ENCODE data around the gene ATG9A.
"Not testable (repeated sequence)": the region's sequence is repeated elsewhere in the genome, so short reads cannot be mapped to it uniquely, and the experiment has no call there.

ATG9A gene

DNA sequence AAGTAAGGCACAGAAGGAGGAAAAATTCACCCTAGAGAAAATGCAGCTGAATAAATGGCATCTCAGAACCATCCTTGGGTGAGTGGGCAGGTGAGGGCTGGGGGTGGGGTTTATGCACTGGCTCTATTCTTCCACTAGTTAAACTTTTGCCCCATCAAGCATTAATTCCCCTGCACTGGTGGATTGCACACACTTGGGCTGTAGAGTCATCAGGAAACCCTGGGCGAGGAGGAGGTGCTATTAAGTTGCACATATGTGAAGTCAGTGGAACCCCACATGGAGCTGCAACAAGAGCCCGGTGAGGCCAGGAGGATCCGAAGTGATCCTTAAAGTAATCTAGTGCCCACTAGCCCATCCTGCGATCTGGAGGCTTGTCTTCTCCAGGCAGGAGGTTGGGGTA lies 42.9 kb upstream of the ATG9A start:
- Histone ChIP-seq H3K27ac (no peak overlapping the region), H3K9ac (ENCODE audit: insufficient read length) (no peak overlapping the region), H3K9me3 (ENCODE audit: low read depth, low read length) (no peaks in the 10 kb centered on the region), H3K4me3 (no peak overlapping the region), H3K36me3 (ENCODE audit: insufficient read depth, low read length) (no peaks in the 10 kb centered on the region)
- no peak for DNase-seq (ENCODE audit: low read depth, low spot score)
- TF ChIP-seq FOXP2 (optimal IDR thresholded peaks at IDR 0.05; ENCODE audit: control extremely low read depth, extremely low read length, insufficient read depth) = no peak
- no peak for TF ChIP-seq EZH2 (IDR thresholded peaks at IDR 0.05)
- no peak for TF ChIP-seq POLR2AphosphoS5 (IDR thresholded peaks at IDR 0.05; ENCODE audit: borderline replicate concordance, low read depth, low read length)

DNA sequence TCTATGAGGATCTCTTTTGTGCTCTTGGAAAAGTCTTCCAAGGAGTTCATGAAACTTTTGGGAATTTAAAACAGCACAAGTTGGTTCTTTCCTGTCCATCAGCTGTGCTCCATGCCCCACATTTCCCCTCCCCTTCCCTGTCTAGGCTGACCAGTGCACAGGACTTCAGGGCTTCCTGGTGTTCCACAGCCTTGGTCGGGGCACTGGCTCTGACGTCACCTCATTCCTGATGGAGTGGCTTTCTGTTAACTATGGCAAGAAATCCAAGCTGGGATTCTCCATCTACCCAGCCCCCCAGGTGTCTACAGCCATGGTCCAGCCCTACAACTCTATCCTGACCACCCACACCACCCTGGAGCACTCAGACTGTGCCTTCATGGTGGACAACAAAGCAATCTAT lies 41.6 kb upstream of the ATG9A start:
- no peak overlapping the region for H3K9ac ChIP-seq (ENCODE audit: insufficient read length)
- no peak for DNase-seq (ENCODE audit: low read depth, low spot score)
- H3K9me3 ChIP-seq (ENCODE audit: low read depth, low read length) = no peaks in the 10 kb centered on the region
- H3K27ac ChIP-seq = no peak overlapping the region
- no peak overlapping the region for H3K4me3 ChIP-seq
- H3K36me3 ChIP-seq (ENCODE audit: insufficient read depth, low read length) = no peaks in the 10 kb centered on the region
- TF ChIP-seq EZH2 (IDR thresholded peaks at IDR 0.05) (no peak), FOXP2 (optimal IDR thresholded peaks at IDR 0.05; ENCODE audit: control extremely low read depth, extremely low read length, insufficient read depth) (no peak), POLR2AphosphoS5 (IDR thresholded peaks at IDR 0.05; ENCODE audit: borderline replicate concordance, low read depth, low read length) (no peak)

DNA sequence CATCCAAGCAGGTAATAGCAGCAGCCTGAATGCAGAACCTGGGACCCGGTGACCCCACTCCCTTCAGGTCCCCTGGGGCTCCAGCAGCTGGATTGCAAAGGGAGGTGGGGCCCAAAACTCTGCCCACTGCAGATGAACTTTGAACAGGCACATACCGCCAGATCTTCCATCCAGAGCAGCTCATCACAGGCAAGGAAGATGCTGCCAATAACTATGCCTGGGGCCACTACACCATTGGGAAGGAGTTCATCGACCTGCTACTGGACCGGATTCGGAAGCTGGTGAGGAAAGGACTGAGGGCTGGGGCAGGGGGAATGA lies 40.6 kb upstream of the ATG9A start:
- Histone ChIP-seq H3K27ac (no peak overlapping the region), H3K4me3 (no peak overlapping the region), H3K9ac (ENCODE audit: insufficient read length) (no peak overlapping the region), H3K9me3 (ENCODE audit: low read depth, low read length) (no peaks in the 10 kb centered on the region), H3K36me3 (ENCODE audit: insufficient read depth, low read length) (no peaks in the 10 kb centered on the region)
- no peak for DNase-seq (ENCODE audit: low read depth, low spot score)
- TF ChIP-seq EZH2 (IDR thresholded peaks at IDR 0.05) = no peak
- no peak for TF ChIP-seq POLR2AphosphoS5 (IDR thresholded peaks at IDR 0.05; ENCODE audit: borderline replicate concordance, low read depth, low read length)
- no peak for TF ChIP-seq FOXP2 (optimal IDR thresholded peaks at IDR 0.05; ENCODE audit: control extremely low read depth, extremely low read length, insufficient read depth)

DNA sequence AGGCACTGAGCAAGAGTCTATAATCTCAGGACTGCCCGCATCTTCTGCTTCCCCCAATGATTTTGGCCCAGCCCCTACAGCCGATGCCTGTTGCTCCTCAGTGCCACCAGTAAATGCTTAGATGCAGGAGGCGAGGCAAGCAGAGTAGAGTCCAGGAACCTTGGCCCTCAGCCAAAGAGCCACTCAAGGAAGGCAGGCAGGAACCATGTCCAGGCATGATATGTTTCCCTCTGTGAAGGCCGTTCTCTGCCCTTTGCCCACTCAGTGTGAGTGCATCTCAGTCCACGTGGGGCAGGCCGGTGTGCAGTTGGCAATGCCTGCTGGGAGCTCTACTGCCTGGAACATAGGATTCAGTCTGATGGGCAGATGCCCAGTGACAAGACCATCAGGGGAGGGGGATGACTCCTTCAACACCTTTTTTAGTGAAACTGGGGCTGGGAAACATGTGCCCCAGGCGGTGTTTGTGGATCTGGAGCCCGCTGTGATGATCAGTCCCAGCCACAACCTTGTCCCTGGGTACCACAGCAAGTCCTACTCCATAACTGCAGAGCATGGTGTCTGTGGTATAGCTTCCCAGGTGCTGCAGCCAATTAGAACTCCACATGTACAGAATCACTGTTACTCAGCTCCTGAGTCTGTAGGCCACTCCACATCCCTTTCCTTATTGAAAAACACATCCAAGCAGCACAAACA lies 40.1 kb upstream of the ATG9A start:
- Histone ChIP-seq H3K4me3 (no peak overlapping the region), H3K9me3 (ENCODE audit: low read depth, low read length) (no peaks in the 10 kb centered on the region), H3K36me3 (ENCODE audit: insufficient read depth, low read length) (no peaks in the 10 kb centered on the region), H3K27ac (no peak overlapping the region), H3K9ac (ENCODE audit: insufficient read length) (no peak overlapping the region)
- no peak for DNase-seq (ENCODE audit: low read depth, low spot score)
- no peak for TF ChIP-seq POLR2AphosphoS5 (IDR thresholded peaks at IDR 0.05; ENCODE audit: borderline replicate concordance, low read depth, low read length)
- no peak for TF ChIP-seq FOXP2 (optimal IDR thresholded peaks at IDR 0.05; ENCODE audit: control extremely low read depth, extremely low read length, insufficient read depth)
- no peak for TF ChIP-seq EZH2 (IDR thresholded peaks at IDR 0.05)

DNA sequence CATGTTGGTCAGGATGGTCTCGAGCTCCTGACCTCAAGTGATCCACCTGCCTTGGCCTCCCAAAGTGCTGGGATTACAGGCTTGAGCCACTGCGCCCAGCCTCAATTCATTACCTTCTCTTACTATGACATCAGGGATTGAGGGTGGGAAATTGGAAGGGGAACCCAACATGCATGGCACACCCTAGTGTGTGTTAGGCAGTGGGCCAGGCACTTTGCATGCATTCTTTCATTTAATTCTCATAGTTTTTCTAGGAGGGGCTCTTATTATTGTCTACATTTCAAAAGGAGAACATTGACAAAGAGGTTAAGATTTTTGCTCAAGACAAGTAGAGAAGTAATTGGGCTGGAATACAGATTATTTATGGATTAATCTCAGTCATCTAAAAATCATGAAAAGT lies 38.9 kb upstream of the ATG9A start:
- TF ChIP-seq FOXP2 (optimal IDR thresholded peaks at IDR 0.05; ENCODE audit: control extremely low read depth, extremely low read length, insufficient read depth) (no peak), EZH2 (IDR thresholded peaks at IDR 0.05) (no peak), POLR2AphosphoS5 (IDR thresholded peaks at IDR 0.05; ENCODE audit: borderline replicate concordance, low read depth, low read length) (no peak)
- Histone ChIP-seq H3K27ac (no peak overlapping the region), H3K4me3 (no peak overlapping the region), H3K9ac (ENCODE audit: insufficient read length) (no peak overlapping the region), H3K9me3 (ENCODE audit: low read depth, low read length) (no peaks in the 10 kb centered on the region), H3K36me3 (ENCODE audit: insufficient read depth, low read length) (no peaks in the 10 kb centered on the region)
- DNase-seq (ENCODE audit: low read depth, low spot score) = no peak

DNA sequence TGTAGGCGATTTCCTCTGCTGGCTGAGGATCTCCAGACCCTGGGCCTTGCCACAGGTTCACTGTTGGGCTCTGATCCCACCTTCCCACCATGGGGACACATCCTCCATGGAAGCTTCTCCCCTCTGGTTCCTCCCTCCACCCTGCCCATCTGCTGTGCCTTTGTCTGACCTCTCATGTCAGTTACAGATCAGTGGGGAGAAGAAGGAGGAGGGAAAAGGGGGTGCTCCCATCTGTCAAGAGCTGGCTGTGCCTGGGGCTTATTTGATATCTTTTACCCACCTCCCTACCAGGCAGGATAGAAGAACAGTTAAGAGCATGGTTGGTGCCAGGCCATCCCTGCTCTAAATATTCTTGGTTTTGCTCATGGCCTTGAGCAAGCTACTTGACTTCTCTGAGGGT lies 37.5 kb upstream of the ATG9A start:
- H3K9ac ChIP-seq (ENCODE audit: insufficient read length) = no peak overlapping the region
- no peak overlapping the region for H3K4me3 ChIP-seq
- no peak for DNase-seq (ENCODE audit: low read depth, low spot score)

DNA sequence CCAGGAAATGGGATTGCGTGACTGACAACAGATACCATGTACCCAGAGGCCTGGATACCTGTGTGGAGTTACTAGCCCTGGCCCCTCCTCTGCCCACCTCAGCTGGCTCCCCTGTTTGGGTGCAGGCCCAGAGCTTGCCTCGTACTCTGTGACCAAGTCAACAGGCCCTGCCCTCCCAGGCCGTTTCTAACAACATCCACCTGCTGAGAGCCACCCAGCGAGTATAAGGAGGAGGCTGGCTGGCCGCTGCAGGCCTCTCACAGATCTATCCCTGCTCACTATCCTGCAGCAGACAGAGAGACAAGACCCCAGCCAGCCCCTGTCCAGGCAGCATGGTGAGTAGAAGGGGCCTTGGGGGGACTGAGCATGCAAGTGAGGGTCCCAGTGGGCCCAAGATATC lies 36.8 kb upstream of the ATG9A start:
- H3K27ac ChIP-seq = no peak overlapping the region
- TF ChIP-seq POLR2AphosphoS5 (IDR thresholded peaks at IDR 0.05; ENCODE audit: borderline replicate concordance, low read depth, low read length) = no peak
- no peak for TF ChIP-seq FOXP2 (optimal IDR thresholded peaks at IDR 0.05; ENCODE audit: control extremely low read depth, extremely low read length, insufficient read depth)
- no peak for TF ChIP-seq EZH2 (IDR thresholded peaks at IDR 0.05)
- no peak overlapping the region for H3K4me3 ChIP-seq
- no peak for DNase-seq (ENCODE audit: low read depth, low spot score)
- no peaks in the 10 kb centered on the region for H3K36me3 ChIP-seq (ENCODE audit: insufficient read depth, low read length)
- no peak overlapping the region for H3K9ac ChIP-seq (ENCODE audit: insufficient read length)
- H3K9me3 ChIP-seq (ENCODE audit: low read depth, low read length) = no peaks in the 10 kb centered on the region

More for the DNA sequence above, 37.5 kb upstream of the ATG9A start:
- Histone ChIP-seq H3K9me3 (ENCODE audit: low read depth, low read length) (no peaks in the 10 kb centered on the region), H3K36me3 (ENCODE audit: insufficient read depth, low read length) (no peaks in the 10 kb centered on the region), H3K27ac (no peak overlapping the region)
- no peak for TF ChIP-seq FOXP2 (optimal IDR thresholded peaks at IDR 0.05; ENCODE audit: control extremely low read depth, extremely low read length, insufficient read depth)
- no peak for TF ChIP-seq POLR2AphosphoS5 (IDR thresholded peaks at IDR 0.05; ENCODE audit: borderline replicate concordance, low read depth, low read length)
- no peak for TF ChIP-seq EZH2 (IDR thresholded peaks at IDR 0.05)

DNA sequence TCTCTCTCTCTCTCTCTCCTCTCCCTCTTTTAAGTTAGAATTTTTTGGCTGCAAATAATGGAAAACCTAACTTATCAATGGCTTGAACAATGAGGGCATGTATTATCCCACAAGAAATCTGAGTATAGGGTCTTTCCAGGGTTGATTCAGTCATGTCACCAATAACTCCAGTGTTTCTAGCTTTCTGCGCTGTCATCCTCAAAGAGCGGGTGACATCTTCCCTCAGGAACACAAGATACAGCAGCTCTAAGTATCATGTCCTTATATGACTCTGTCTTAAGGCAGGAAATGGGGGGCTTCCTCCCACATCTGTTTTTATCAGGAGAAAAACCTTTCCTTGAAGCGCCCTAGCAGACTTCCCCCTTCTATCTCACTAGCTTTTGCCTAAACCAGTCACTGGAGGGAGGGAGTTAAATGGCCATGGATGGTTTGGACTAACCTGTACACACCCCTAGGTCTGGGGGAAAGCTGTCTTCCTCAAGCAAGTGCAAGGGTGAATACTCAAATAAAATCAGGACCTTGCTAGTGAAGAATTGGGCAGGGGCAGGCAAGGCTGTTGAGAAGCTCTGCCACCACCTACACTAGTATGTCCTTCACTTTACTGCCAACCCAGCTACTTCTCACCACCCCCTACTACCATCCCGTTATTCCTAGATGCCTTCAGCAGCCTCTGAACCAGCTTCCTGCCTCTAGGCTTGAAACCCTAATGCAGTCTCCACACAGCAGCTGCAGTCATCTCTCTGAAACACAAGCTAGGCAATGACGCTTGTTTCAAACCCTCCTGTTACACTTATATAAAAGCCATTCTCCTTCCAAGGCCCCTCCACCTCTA lies 31.8 kb upstream of the ATG9A start:
- Histone ChIP-seq H3K27ac (no peak overlapping the region), H3K36me3 (ENCODE audit: insufficient read depth, low read length) (no peaks in the 10 kb centered on the region), H3K9me3 (ENCODE audit: low read depth, low read length) (no peaks in the 10 kb centered on the region), H3K4me3 (no peak overlapping the region), H3K9ac (ENCODE audit: insufficient read length) (no peak overlapping the region)
- TF ChIP-seq FOXP2 (optimal IDR thresholded peaks at IDR 0.05; ENCODE audit: control extremely low read depth, extremely low read length, insufficient read depth) (no peak), POLR2AphosphoS5 (IDR thresholded peaks at IDR 0.05; ENCODE audit: borderline replicate concordance, low read depth, low read length) (no peak), EZH2 (IDR thresholded peaks at IDR 0.05) (no peak)
- no peak for DNase-seq (ENCODE audit: low read depth, low spot score)

DNA sequence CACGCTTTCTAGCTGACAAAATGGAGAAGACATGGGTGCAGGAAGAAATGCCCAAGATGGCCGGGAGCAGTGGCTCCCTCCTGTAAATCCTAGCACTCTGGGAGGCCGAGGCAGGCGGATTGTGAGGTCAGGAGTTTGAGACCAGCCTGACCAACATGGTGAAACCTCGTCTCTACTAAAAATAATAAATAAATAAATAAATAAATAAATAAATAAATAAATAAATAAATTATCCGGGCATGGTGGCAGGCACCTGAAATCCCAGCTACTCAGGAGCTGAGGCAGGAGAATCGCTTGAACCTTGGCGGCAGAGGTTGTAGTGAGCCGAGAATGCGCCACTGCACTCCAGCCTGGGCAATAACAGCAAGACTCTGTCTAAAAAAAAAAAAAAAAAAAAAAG lies 29.5 kb upstream of the ATG9A start:
- not testable (repeated sequence) for H3K9me3 ChIP-seq (ENCODE audit: low read depth, low read length); H3K27ac ChIP-seq; H3K36me3 ChIP-seq (ENCODE audit: insufficient read depth, low read length); DNase-seq (ENCODE audit: low read depth, low spot score); H3K9ac ChIP-seq (ENCODE audit: insufficient read length); H3K4me3 ChIP-seq

All from SK-N-MC (cell line).